GM23338 (cell line): ENCODE measurements around the gene AOAH. TPM values are rescaled to one million over a fixed set of nuclear protein-coding genes. Genes with fewer than 3 reads are reported as not detected.

ENCODE experiments used
- ATAC-seq: fragments of 200-7000 bp; cut with Tn5 transposase; 3 replicates; pipeline ENCODE4 v1.9.1; 2020
- DNase-seq: peaks from one replicate; pipeline ENCODE4 v3.0.0-alpha.2; 2015; ENCODE audit warnings: low spot score
- H2AFZ ChIP-seq: fragments of 200-600 bp; sonication (generic); 2 replicates; pipeline ENCODE4 v1.8.0; 2016; ENCODE audit warnings: antibody characterized with exemption, mild to moderate bottlenecking, moderate library complexity
- H3F3A ChIP-seq: fragments of 200-600 bp; sonication (generic); replicated peaks from 2 replicates; pipeline ENCODE4 v1.8.0; 2017; ENCODE audit warnings: antibody characterized with exemption, mixed run types, low read depth
- H3K27ac ChIP-seq: fragments of 200-600 bp; sonication (generic); 2 replicates; pipeline ENCODE4 v1.6.1; 2016; ENCODE audit warnings: low read depth
- H3K27me3 ChIP-seq: fragments of 200-600 bp; sonication (generic); 2 replicates; pipeline ENCODE4 v1.8.0; 2016; ENCODE audit warnings: mild to moderate bottlenecking, mixed run types, moderate library complexity; ENCODE audit not compliant: insufficient read depth
- H3K36me3 ChIP-seq: fragments of 200-600 bp; sonication (generic); 2 replicates; pipeline ENCODE4 v1.8.0; 2016; ENCODE audit warnings: mild to moderate bottlenecking; ENCODE audit not compliant: insufficient read depth
- H3K4me1 ChIP-seq: fragments of 200-600 bp; sonication (generic); 2 replicates; pipeline ENCODE4 v1.8.0; 2016; ENCODE audit warnings: mild to moderate bottlenecking, moderate library complexity; ENCODE audit not compliant: insufficient read depth
- H3K4me2 ChIP-seq: fragments of 200-600 bp; sonication (generic); 2 replicates; pipeline ENCODE4 v1.7.1; 2017; ENCODE audit warnings: mixed run types
- H3K4me3 ChIP-seq: fragments of 200-600 bp; sonication (generic); 2 replicates; pipeline ENCODE4 v1.6.1; 2016; ENCODE audit warnings: mixed run types
- H3K79me2 ChIP-seq: fragments of 200-600 bp; sonication (generic); replicated peaks from 2 replicates; pipeline ENCODE4 v1.8.0; 2017; ENCODE audit warnings: mild to moderate bottlenecking; ENCODE audit not compliant: insufficient read depth
- H3K9me2 ChIP-seq: fragments of 200-600 bp; sonication (generic); 2 replicates; pipeline ENCODE4 v1.8.0; 2017; ENCODE audit not compliant: insufficient read depth
- H4K20me1 ChIP-seq: fragments of 200-600 bp; sonication (generic); replicated peaks from 2 replicates; pipeline ENCODE4 v1.8.0; 2017; ENCODE audit warnings: mild to moderate bottlenecking; ENCODE audit not compliant: insufficient read depth
- H3K27ac Mint-ChIP-seq: 2 replicates; pipeline ENCODE4 v1.8.0; 2020; ENCODE audit warnings: inconsistent platforms, mild to moderate bottlenecking, moderate library complexity, mixed read lengths
- H3K27me3 Mint-ChIP-seq: 3 replicates; pipeline ENCODE4 v1.8.0; 2022; ENCODE audit warnings: low read depth, mild to moderate bottlenecking, moderate library complexity, mixed read lengths, inconsistent platforms; ENCODE audit not compliant: insufficient read depth, poor library complexity
- H3K36me3 Mint-ChIP-seq: 3 replicates; pipeline ENCODE4 v1.8.0; 2021; ENCODE audit warnings: low read depth, mild to moderate bottlenecking, inconsistent platforms, moderate library complexity, mixed read lengths
- H3K4me1 Mint-ChIP-seq: 3 replicates; pipeline ENCODE4 v1.8.0; 2020; ENCODE audit warnings: mild to moderate bottlenecking, inconsistent platforms, mixed read lengths
- H3K4me3 Mint-ChIP-seq: 3 replicates; pipeline ENCODE4 v1.8.0; 2021; ENCODE audit warnings: moderate library complexity, mild to moderate bottlenecking, inconsistent platforms, mixed read lengths
- H3K9me3 Mint-ChIP-seq: 3 replicates; pipeline ENCODE4 v1.8.0; 2020; ENCODE audit warnings: moderate library complexity, mild to moderate bottlenecking, inconsistent platforms, mixed read lengths
- CREB1 ChIP-seq: fragments of 250-450 bp; sonication (Bioruptor Pico); IDR thresholded peaks from 2 replicates; pipeline ENCODE4 v1.5.0; 2020; ENCODE audit warnings: low read depth, mild to moderate bottlenecking, moderate library complexity
- EZH2 ChIP-seq: fragments of 200-600 bp; sonication (generic); IDR thresholded peaks from one replicate; pipeline ENCODE4 v1.8.0; 2017; ENCODE audit warnings: antibody characterized with exemption, mild to moderate bottlenecking, low read depth; ENCODE audit not compliant: unreplicated experiment
- EZH2phosphoT487 ChIP-seq: fragments of 200-600 bp; sonication (generic); IDR thresholded peaks from one replicate; pipeline ENCODE4 v1.8.1; 2018; ENCODE audit warnings: antibody characterized with exemption; ENCODE audit not compliant: unreplicated experiment
- NANOG ChIP-seq: IDR thresholded peaks from 2 replicates; pipeline ENCODE4 v1.6.1; 2016; ENCODE audit warnings: antibody characterized with exemption, borderline replicate concordance
- REST ChIP-seq: IDR thresholded peaks from one replicate; pipeline ENCODE4 v1.6.1; 2018; ENCODE audit warnings: antibody characterized with exemption; ENCODE audit not compliant: unreplicated experiment
- polyA plus RNA-seq: library from polyadenylated mRNA; unstranded; fragments of >200 nt; fragmentation: Nextera tagmentation; extraction: Ambion mirVana; gene quantifications from 2 replicates; pipeline ENCODE4 v1.2.1, GENCODE V29; 2016
- total RNA-seq: library from RNA; depleted of rRNA; stranded (reverse); fragments of >200 nt; shearing (Covaris generic); gene quantifications from 2 replicates; pipeline ENCODE4 v1.2.3, GENCODE V29; 2014
- TF ChIP-seq, protein P1 (sequence below): fragments of 250-450 bp; sonication (Bioruptor Pico); IDR thresholded peaks from 2 replicates; pipeline ENCODE4 v1.5.0; 2020; ENCODE audit warnings: mild to moderate bottlenecking, moderate library complexity

AOAH gene
- total and polyA plus RNA-seq, 2 experiments from 2014 or later = not detected

- TF ChIP-seq, protein P1, sequence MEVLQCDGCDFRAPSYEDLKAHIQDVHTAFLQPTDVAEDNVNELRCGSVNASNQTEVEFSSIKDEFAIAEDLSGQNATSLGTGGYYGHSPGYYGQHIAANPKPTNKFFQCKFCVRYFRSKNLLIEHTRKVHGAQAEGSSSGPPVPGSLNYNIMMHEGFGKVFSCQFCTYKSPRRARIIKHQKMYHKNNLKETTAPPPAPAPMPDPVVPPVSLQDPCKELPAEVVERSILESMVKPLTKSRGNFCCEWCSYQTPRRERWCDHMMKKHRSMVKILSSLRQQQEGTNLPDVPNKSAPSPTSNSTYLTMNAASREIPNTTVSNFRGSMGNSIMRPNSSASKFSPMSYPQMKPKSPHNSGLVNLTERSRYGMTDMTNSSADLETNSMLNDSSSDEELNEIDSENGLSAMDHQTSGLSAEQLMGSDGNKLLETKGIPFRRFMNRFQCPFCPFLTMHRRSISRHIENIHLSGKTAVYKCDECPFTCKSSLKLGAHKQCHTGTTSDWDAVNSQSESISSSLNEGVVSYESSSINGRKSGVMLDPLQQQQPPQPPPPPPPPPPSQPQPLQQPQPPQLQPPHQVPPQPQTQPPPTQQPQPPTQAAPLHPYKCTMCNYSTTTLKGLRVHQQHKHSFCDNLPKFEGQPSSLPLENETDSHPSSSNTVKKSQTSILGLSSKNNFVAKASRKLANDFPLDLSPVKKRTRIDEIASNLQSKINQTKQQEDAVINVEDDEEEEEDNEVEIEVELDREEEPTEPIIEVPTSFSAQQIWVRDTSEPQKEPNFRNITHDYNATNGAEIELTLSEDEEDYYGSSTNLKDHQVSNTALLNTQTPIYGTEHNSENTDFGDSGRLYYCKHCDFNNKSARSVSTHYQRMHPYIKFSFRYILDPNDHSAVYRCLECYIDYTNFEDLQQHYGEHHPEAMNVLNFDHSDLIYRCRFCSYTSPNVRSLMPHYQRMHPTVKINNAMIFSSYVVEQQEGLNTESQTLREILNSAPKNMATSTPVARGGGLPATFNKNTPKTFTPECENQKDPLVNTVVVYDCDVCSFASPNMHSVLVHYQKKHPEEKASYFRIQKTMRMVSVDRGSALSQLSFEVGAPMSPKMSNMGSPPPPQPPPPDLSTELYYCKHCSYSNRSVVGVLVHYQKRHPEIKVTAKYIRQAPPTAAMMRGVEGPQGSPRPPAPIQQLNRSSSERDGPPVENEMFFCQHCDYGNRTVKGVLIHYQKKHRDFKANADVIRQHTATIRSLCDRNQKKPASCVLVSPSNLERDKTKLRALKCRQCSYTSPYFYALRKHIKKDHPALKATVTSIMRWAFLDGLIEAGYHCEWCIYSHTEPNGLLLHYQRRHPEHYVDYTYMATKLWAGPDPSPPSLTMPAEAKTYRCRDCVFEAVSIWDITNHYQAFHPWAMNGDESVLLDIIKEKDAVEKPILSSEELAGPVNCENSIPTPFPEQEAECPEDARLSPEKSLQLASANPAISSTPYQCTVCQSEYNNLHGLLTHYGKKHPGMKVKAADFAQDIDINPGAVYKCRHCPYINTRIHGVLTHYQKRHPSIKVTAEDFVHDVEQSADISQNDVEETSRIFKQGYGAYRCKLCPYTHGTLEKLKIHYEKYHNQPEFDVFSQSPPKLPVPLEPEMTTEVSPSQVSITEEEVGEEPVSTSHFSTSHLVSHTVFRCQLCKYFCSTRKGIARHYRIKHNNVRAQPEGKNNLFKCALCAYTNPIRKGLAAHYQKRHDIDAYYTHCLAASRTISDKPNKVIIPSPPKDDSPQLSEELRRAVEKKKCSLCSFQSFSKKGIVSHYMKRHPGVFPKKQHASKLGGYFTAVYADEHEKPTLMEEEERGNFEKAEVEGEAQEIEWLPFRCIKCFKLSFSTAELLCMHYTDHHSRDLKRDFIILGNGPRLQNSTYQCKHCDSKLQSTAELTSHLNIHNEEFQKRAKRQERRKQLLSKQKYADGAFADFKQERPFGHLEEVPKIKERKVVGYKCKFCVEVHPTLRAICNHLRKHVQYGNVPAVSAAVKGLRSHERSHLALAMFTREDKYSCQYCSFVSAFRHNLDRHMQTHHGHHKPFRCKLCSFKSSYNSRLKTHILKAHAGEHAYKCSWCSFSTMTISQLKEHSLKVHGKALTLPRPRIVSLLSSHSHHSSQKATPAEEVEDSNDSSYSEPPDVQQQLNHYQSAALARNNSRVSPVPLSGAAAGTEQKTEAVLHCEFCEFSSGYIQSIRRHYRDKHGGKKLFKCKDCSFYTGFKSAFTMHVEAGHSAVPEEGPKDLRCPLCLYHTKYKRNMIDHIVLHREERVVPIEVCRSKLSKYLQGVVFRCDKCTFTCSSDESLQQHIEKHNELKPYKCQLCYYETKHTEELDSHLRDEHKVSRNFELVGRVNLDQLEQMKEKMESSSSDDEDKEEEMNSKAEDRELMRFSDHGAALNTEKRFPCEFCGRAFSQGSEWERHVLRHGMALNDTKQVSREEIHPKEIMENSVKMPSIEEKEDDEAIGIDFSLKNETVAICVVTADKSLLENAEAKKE (CRISPR knock-in tag) = no peak
Observed at GRCh38 chr7:36654436-36654835, 69.9 kb downstream of the AOAH start (continued).

DNA sequence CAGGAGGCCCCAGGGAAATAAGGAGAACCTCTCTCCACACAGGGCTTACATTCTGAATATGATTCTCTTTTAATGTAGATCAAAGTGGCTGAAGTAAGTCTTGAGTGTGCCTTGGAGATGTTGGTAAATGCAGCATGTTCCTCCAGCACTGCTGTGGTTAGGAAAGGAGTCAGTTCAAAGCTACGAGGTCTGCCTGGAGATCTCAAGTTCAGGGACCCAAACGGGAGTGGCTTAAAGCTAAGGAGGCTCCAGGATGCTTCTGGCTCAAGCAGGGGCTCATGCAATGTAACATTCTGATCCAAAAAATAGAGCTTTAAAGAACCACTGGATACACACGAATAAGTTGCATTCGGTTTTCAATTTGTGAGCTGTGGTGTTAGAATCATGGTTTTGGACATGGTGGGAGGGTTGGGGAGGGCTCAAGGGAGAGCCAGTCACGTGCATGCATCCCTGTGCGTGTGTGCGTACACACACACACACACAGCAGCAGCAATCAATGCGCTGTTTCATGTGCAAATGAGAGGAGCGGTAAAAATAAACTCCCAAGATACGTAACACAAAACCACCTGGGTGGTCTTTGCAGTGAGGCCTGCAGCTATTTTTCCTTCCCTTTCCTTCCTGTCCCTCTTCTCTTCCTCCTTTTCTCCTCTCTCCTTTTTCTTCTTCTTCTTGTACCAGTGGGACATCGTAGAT, 70.5 kb downstream of the AOAH start:
- Histone ChIP-seq H3K27ac (peak overlapping the region; percentile 83), H3K4me1 (peaks cover 39% of the 10 kb centered on the region), H3K79me2 (no peaks in the 10 kb centered on the region), H3K4me3 (peak overlapping the region; percentile 29), H3K36me3 (no peaks in the 10 kb centered on the region), H3K4me2 (peak overlapping the region; percentile 71), H3K9me2 (no peaks in the 10 kb centered on the region), H3K27me3 (no peaks in the 10 kb centered on the region), H3F3A (no peaks in the 10 kb centered on the region), H4K20me1 (no peaks in the 10 kb centered on the region), H2AFZ (no peak overlapping the region)
- ATAC-seq = peak; percentile 69
- TF ChIP-seq REST (no peak), EZH2phosphoT487 (no peak), NANOG (peak; percentile 82), CREB1 (CRISPR knock-in tag) (peak; percentile 78), EZH2 (no peak)
- no peaks in the 10 kb centered on the region for H3K9me3 Mint-ChIP-seq
- peak; percentile 75 for DNase-seq
- H3K4me3 Mint-ChIP-seq = peak overlapping the region; percentile 35; the same call in 2 of the 3 replicates
- H3K36me3 Mint-ChIP-seq = no peaks in the 10 kb centered on the region
- H3K27me3 Mint-ChIP-seq = peaks cover 7% of the 10 kb centered on the region
- 0 out of 2 replicates have a peak overlapping the region, but pooled peaks have one; percentile 36 for H3K27ac Mint-ChIP-seq
- peaks cover 52% of the 10 kb centered on the region for H3K4me1 Mint-ChIP-seq
